CD4-positive, alpha-beta memory T cell (primary cell): Measurements from ENCODE around the gene CRISPLD2. TPM values are rescaled to one million over a fixed set of nuclear protein-coding genes. Genes with fewer than 3 reads are reported as not detected.

ENCODE experiments used
- CTCF ChIA-PET: fragments of 350-600 bp; sonication (Branson Sonifier 250); formaldehyde crosslinking; loops from one replicate; lab custom pipeline; 2021; ENCODE audit warnings: inconsistent platforms; ENCODE audit not compliant: partially characterized antibody; lab: Charles Lee
- POLR2A ChIA-PET: fragments of 350-600 bp; sonication (Branson Sonifier 250); formaldehyde crosslinking; loops from one replicate; lab custom pipeline; 2021; ENCODE audit not compliant: partially characterized antibody; lab: Charles Lee
- DNase-seq, 5 donors: peaks; one replicate each; pipeline versions ENCODE4 v3.0.0 to v3.0.0-alpha.2; 2020 to 2022; ENCODE audit warnings: mixed read lengths in 1 of 5
- H3K27ac ChIP-seq: one replicate; pipeline ENCODE4 v1.7.0; 2013; ENCODE audit warnings: low read depth, low read length
- H3K27me3 ChIP-seq: 2 replicates; pipeline ENCODE4 v1.7.0; 2013; ENCODE audit warnings: mild to moderate bottlenecking, low read length, moderate library complexity; ENCODE audit not compliant: insufficient read depth
- H3K36me3 ChIP-seq: 2 replicates; pipeline ENCODE4 v1.7.0; 2013; ENCODE audit warnings: mild to moderate bottlenecking, low read length, moderate library complexity; ENCODE audit not compliant: insufficient read depth
- H3K4me1 ChIP-seq: 2 replicates; pipeline ENCODE4 v1.7.0; 2013; ENCODE audit warnings: mild to moderate bottlenecking, low read length, moderate library complexity; ENCODE audit not compliant: insufficient read depth
- H3K4me3 ChIP-seq, 2 donors: one replicate each; pipeline ENCODE4 v1.7.0; 2013; ENCODE audit warnings: low read length in 2 of 2, mild to moderate bottlenecking in 1 of 2
- H3K9me3 ChIP-seq, 2 donors: one replicate each; pipeline ENCODE4 v1.7.0; 2013; ENCODE audit warnings: low read length in 2 of 2, control low read depth in 1 of 2; ENCODE audit not compliant: control insufficient read depth in 1 of 2
- H3K27ac Mint-ChIP-seq, 7 donors: one replicate each; pipeline ENCODE4 v1.8.0; 2020 to 2021; ENCODE audit warnings: mixed read lengths in 7 of 7, mild to moderate bottlenecking in 6 of 7, inconsistent platforms in 3 of 7, moderate library complexity in 3 of 7
- H3K27me3 Mint-ChIP-seq, 2 donors: one replicate each; pipeline ENCODE4 v1.8.0; 2020 to 2021; ENCODE audit warnings: mixed read lengths in 2 of 2
- H3K36me3 Mint-ChIP-seq, 2 donors: one replicate each; pipeline ENCODE4 v1.8.0; 2020 to 2021; ENCODE audit warnings: mixed read lengths in 2 of 2, inconsistent platforms in 1 of 2, mild to moderate bottlenecking in 1 of 2
- H3K4me1 Mint-ChIP-seq, 4 donors: one replicate each; pipeline ENCODE4 v1.8.0; 2020 to 2021; ENCODE audit warnings: mixed read lengths in 4 of 4, mild to moderate bottlenecking in 1 of 4
- H3K4me3 Mint-ChIP-seq, 8 donors: one replicate each; pipeline ENCODE4 v1.8.0; 2020 to 2021; ENCODE audit warnings: mixed read lengths in 8 of 8, mild to moderate bottlenecking in 7 of 8, moderate library complexity in 6 of 8, inconsistent platforms in 3 of 8
- H3K9me3 Mint-ChIP-seq, 8 donors: one replicate each; pipeline ENCODE4 v1.8.0; 2020 to 2021; ENCODE audit warnings: mixed read lengths in 8 of 8, mild to moderate bottlenecking in 5 of 8, inconsistent platforms in 3 of 8, moderate library complexity in 1 of 8
- intact Hi-C: fragments of 100-400 bp; cut with micrococcal nuclease; formaldehyde crosslinking; loops from one replicate; pipeline ENCODE4 v1.15.1; 2023
- polyA plus RNA-seq, 2 donors: library from polyadenylated mRNA; unstranded; fragments of 300-500 nt; fragmentation: Illumina TruSeq; gene quantifications; one replicate each; pipeline ENCODE4 v1.2.3, GENCODE V29; 2021
- total RNA-seq, 2 experiments: library from RNA; stranded (reverse); gene quantifications; one replicate each; pipeline ENCODE4 v1.2.3, GENCODE V29; 2021

Gene CRISPLD2
- total and polyA plus RNA-seq, 4 experiments from 2014 or later: 0.32 to 2.5 (median 0.95) TPM

DNA sequence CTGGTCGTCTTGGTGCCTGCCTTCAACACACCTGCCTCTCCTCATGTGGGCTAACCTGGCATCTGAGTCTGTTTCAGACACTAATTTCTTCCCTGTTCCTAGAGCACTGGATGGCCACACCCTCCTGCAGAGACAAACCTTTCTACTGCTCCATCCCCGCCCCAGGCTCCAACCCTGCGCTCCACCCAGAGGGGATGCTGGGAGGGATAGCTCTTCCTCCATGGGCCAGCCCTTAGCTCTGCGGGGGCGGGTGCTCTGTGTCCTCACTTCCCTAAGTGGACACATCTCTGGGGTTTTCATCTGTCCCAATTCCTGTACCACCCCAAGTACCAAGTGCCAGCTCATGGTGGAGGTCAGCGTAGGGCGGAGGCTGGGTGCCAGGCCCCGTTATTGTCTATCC is 11.0 kb upstream of the CRISPLD2 start:
- H3K4me1 ChIP-seq: peaks cover 9% of the 10 kb centered on the region
- H3K36me3 Mint-ChIP-seq: no peaks in the 10 kb centered on the region
- H3K27me3 ChIP-seq: no peaks in the 10 kb centered on the region
- no peaks in the 10 kb centered on the region for H3K9me3 ChIP-seq
- intact Hi-C loops: no loop called here
- H3K27me3 Mint-ChIP-seq: peaks cover 0 to 8% of the 10 kb centered on the region in 2 donors
- DNase-seq: no peak
- H3K27ac ChIP-seq: no peak overlapping the region
- H3K4me3 ChIP-seq: no peak overlapping the region
- peaks cover 0 to 2% (median 0%) of the 10 kb centered on the region in 8 donors for H3K9me3 Mint-ChIP-seq
- ChIA-PET CTCF (interaction anchor here (0.6 kb wide), 1 partner anchor 44 kb away, joined by 3 read pairs; no protein-coding TSS in a partner anchor), POLR2A (no interaction called here)
- H3K27ac Mint-ChIP-seq: no peak overlapping the region
- no peak overlapping the region for H3K4me3 Mint-ChIP-seq
- H3K4me1 Mint-ChIP-seq: peaks cover 4 to 18% (median 10%) of the 10 kb centered on the region in 4 donors
- no peaks in the 10 kb centered on the region for H3K36me3 ChIP-seq

- Mint-ChIP-seq H3K4me3 (peak overlapping the region; percentile 6 to 64 (median 46)), H3K27ac (peak overlapping the region in 3 of 7 donors; percentile 13 to 59 (median 17)), H3K27me3 (peaks cover 0 to 6% of the 10 kb centered on the region in 2 donors), H3K9me3 (peaks cover 0 to 2% (median 0%) of the 10 kb centered on the region in 8 donors), H3K4me1 (peaks cover 4 to 18% (median 10%) of the 10 kb centered on the region in 4 donors), H3K36me3 (no peaks in the 10 kb centered on the region)
- ChIA-PET CTCF (no interaction called here), POLR2A (no interaction called here)
- intact Hi-C loops: no loop called here
- Histone ChIP-seq H3K4me1 (peaks cover 9% of the 10 kb centered on the region), H3K27ac (no peak overlapping the region), H3K4me3 (no peak overlapping the region), H3K9me3 (no peaks in the 10 kb centered on the region), H3K36me3 (no peaks in the 10 kb centered on the region), H3K27me3 (no peaks in the 10 kb centered on the region)
- peak in 3 of 5 donors; percentile 14 to 38 (median 33) for DNase-seq
Measured at GRCh38 chr16:84810518-84811273, 9.1 kb upstream of the CRISPLD2 start.

GRCh38 chr16:84811529-84811928 is 8.3 kb upstream of the CRISPLD2 start:
- no peak for DNase-seq
- intact Hi-C loops: no loop called here
- H3K36me3 Mint-ChIP-seq: no peaks in the 10 kb centered on the region
- H3K4me3 Mint-ChIP-seq: no peak overlapping the region
- H3K9me3 Mint-ChIP-seq: peaks cover 0 to 2% (median 0%) of the 10 kb centered on the region in 8 donors
- H3K27me3 ChIP-seq: no peaks in the 10 kb centered on the region
- peaks cover 0 to 8% of the 10 kb centered on the region in 2 donors for H3K27me3 Mint-ChIP-seq
- H3K9me3 ChIP-seq: no peaks in the 10 kb centered on the region
- peaks cover 9% of the 10 kb centered on the region for H3K4me1 ChIP-seq
- H3K27ac Mint-ChIP-seq: peak overlapping the region in 1 of 7 donors; percentile 33
- ChIA-PET CTCF (no interaction called here), POLR2A (interaction anchor here (0.7 kb wide), 1 partner anchor 9 kb away, joined by 3 read pairs; the partner anchor contains the start of gene CRISPLD2)
- H3K36me3 ChIP-seq: no peaks in the 10 kb centered on the region
- peaks cover 4 to 18% (median 10%) of the 10 kb centered on the region in 4 donors for H3K4me1 Mint-ChIP-seq
- no peak overlapping the region for H3K4me3 ChIP-seq
- no peak overlapping the region for H3K27ac ChIP-seq

DNA sequence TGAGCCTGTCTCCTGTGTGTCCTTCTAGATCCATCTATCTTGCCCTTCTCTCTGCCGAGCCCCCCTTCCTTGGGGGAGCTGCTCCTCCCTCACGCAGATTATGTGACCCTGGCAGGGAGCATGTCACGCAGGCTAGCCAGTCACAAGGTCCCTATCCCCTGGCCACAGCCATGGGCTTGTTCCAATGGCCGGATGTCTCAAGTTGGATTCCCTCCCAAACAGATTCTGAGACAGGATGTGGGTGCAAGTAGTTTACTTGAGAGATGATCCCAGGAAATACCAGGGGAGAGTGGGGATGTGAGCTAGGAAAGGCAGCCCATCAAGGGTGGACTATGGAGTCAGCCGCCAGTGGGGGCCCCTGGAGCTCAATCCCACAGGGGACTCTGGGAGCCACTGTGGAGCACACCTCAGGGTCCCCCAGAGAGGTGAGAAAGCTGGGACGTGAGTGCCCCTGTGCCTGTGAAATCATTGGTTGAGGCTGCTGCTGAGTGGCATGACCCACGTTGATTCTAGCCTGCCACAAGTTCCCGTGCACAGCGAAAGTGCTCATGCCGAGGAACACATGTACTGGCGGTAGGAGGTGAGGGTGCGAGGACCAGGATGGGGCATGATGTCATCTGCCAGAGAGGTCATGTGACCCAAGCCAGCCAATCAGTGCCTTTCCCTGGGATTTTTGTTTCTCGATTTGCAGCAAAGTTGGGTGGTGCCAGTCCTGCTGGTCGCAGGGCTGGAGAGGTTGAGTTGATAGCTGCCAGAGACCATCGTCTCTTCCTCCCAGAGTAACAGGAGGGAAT is 6.4 kb upstream of the CRISPLD2 start:
- H3K4me1 ChIP-seq: peaks cover 9% of the 10 kb centered on the region
- peaks cover 4 to 18% (median 9%) of the 10 kb centered on the region in 4 donors for H3K4me1 Mint-ChIP-seq
- H3K4me3 ChIP-seq: no peak overlapping the region
- CTCF ChIA-PET: interaction anchor here (1.1 kb wide), 1 partner anchor 59 kb away, joined by 4 read pairs; no protein-coding TSS in a partner anchor
- no peak overlapping the region for H3K4me3 Mint-ChIP-seq
- peak overlapping the region in 1 of 7 donors; percentile 13 for H3K27ac Mint-ChIP-seq
- H3K27me3 Mint-ChIP-seq: peaks cover 0 to 2% of the 10 kb centered on the region in 2 donors
- peaks cover 0 to 2% (median 0%) of the 10 kb centered on the region in 8 donors for H3K9me3 Mint-ChIP-seq
- no peaks in the 10 kb centered on the region for H3K27me3 ChIP-seq
- H3K36me3 Mint-ChIP-seq: no peaks in the 10 kb centered on the region
- no peak overlapping the region for H3K27ac ChIP-seq
- H3K36me3 ChIP-seq: no peaks in the 10 kb centered on the region
- DNase-seq: no peak
- H3K9me3 ChIP-seq: no peaks in the 10 kb centered on the region
- POLR2A ChIA-PET: no interaction called here
- intact Hi-C loops: no loop called here

DNA sequence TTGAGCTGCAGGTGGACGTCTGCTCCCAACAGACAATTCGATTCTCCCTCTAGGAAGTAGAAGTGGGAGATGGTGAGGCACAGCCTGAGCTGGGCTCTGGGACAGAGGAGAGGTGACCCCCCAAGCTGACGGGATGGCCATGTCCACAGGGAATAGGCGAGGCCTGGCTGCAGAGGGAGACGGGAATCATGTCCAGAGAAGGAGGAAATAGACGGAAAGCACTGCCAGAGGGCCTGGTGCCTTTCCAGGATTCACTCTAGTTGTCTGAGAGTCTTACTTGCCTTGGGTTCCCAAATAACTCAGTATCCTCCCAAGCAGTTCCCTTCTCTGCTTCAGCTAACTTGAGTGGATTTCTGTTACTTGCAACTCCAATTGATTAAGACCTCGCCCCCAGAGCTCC is 4.3 kb upstream of the CRISPLD2 start:
- H3K4me1 ChIP-seq: peaks cover 20% of the 10 kb centered on the region
- H3K27me3 ChIP-seq: no peaks in the 10 kb centered on the region
- Mint-ChIP-seq H3K36me3 (no peaks in the 10 kb centered on the region), H3K27ac (no peak overlapping the region), H3K27me3 (peaks cover 2% of the 10 kb centered on the region in 2 donors), H3K4me3 (no peak overlapping the region), H3K9me3 (peaks cover 0 to 2% (median 0%) of the 10 kb centered on the region in 8 donors), H3K4me1 (peaks cover 10 to 29% (median 15%) of the 10 kb centered on the region in 4 donors)
- no peak for DNase-seq
- no peak overlapping the region for H3K4me3 ChIP-seq
- no peak overlapping the region for H3K27ac ChIP-seq
- CTCF ChIA-PET: no interaction called here
- H3K9me3 ChIP-seq: no peaks in the 10 kb centered on the region
- POLR2A ChIA-PET: no interaction called here
- no peaks in the 10 kb centered on the region for H3K36me3 ChIP-seq
- intact Hi-C loops: no loop called here

DNA sequence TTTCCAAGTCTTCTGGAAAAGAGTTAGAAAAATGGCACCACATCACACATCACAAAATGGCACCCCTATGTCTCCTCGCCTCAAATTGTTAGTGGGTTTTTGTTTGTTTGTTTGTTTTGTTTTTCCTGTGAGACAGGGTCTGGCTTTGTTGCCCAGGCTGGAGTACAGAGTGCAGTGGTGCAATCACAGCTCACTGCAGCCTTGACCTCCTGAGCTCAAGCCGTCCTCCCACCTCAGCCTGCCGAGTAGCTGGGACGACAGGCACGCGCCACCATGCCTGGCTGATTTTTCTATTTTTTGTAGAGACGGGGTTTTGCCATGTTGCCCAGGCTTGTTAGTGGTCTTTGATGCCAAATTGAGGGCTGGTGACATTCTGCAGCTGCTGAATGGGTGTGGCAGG is 3.8 kb upstream of the CRISPLD2 start:
- H3K9me3 Mint-ChIP-seq: peaks cover 0 to 2% (median 0%) of the 10 kb centered on the region in 8 donors
- Histone ChIP-seq H3K27ac (no peak overlapping the region), H3K4me1 (peaks cover 21% of the 10 kb centered on the region), H3K9me3 (no peaks in the 10 kb centered on the region), H3K36me3 (no peaks in the 10 kb centered on the region), H3K27me3 (no peaks in the 10 kb centered on the region), H3K4me3 (no peak overlapping the region)
- DNase-seq: no peak
- H3K36me3 Mint-ChIP-seq: no peaks in the 10 kb centered on the region
- intact Hi-C loops: no loop called here
- H3K27ac Mint-ChIP-seq: no peak overlapping the region
- H3K4me1 Mint-ChIP-seq: peaks cover 9 to 30% (median 13%) of the 10 kb centered on the region in 4 donors
- H3K27me3 Mint-ChIP-seq: peaks cover 2% of the 10 kb centered on the region in 2 donors
- ChIA-PET CTCF (no interaction called here), POLR2A (no interaction called here)
- H3K4me3 Mint-ChIP-seq: no peak overlapping the region

- DNase-seq: no peak
- no peak overlapping the region for H3K4me3 ChIP-seq
- no peak overlapping the region for H3K27ac Mint-ChIP-seq
- ChIA-PET CTCF (no interaction called here), POLR2A (no interaction called here)
- H3K36me3 Mint-ChIP-seq: no peaks in the 10 kb centered on the region
- H3K27me3 Mint-ChIP-seq: peaks cover 2 to 3% of the 10 kb centered on the region in 2 donors
- H3K4me1 ChIP-seq: peaks cover 18% of the 10 kb centered on the region
- H3K4me1 Mint-ChIP-seq: peaks cover 8 to 30% (median 15%) of the 10 kb centered on the region in 4 donors
- H3K4me3 Mint-ChIP-seq: no peak overlapping the region
- no peaks in the 10 kb centered on the region for H3K9me3 ChIP-seq
- H3K27me3 ChIP-seq: no peaks in the 10 kb centered on the region
- no peak overlapping the region for H3K27ac ChIP-seq
- H3K9me3 Mint-ChIP-seq: peaks cover 0 to 2% (median 0%) of the 10 kb centered on the region in 8 donors
- intact Hi-C loops: no loop called here
- H3K36me3 ChIP-seq: no peaks in the 10 kb centered on the region
Measured at GRCh38 chr16:84816485-84816884, 3.3 kb upstream of the CRISPLD2 start.
